HEK293 (cell line): Measurements from ENCODE around the gene SLC25A47.

Source experiments
- GFI1B ChIP-seq: fragments of 450-650 bp; formaldehyde crosslinking; IDR thresholded peaks from 2 replicates; pipeline ENCODE4 v1.5.1; 2016; ENCODE audit warnings: missing biosample characterization, missing genetic modification characterization
- KLF1 ChIP-seq: fragments of 450-650 bp; formaldehyde crosslinking; IDR thresholded peaks from 2 replicates; pipeline ENCODE4 v1.5.1; 2016; ENCODE audit warnings: missing biosample characterization, missing genetic modification characterization
- KLF10 ChIP-seq: fragments of 450-650 bp; IDR thresholded peaks from 2 replicates; pipeline ENCODE4 v1.5.1; 2018; ENCODE audit warnings: missing biosample characterization, mild to moderate bottlenecking, missing genetic modification characterization
- KLF16 ChIP-seq: fragments of 450-650 bp; formaldehyde crosslinking; IDR thresholded peaks from 2 replicates; pipeline ENCODE4 v1.5.1; 2017; ENCODE audit warnings: missing biosample characterization, missing genetic modification characterization
- KLF17 ChIP-seq: fragments of 450-650 bp; formaldehyde crosslinking; IDR thresholded peaks from 2 replicates; pipeline ENCODE4 v1.5.1; 2016; ENCODE audit warnings: missing biosample characterization, missing genetic modification characterization
- PATZ1 ChIP-seq: fragments of 450-650 bp; formaldehyde crosslinking; IDR thresholded peaks from 2 replicates; pipeline ENCODE4 v1.5.1; 2016; ENCODE audit warnings: missing biosample characterization, missing genetic modification characterization
- PRDM4 ChIP-seq: fragments of 450-650 bp; formaldehyde crosslinking; IDR thresholded peaks from 2 replicates; pipeline ENCODE4 v1.5.1; 2017; ENCODE audit warnings: missing biosample characterization, missing genetic modification characterization
- SETDB1 ChIP-seq: IDR thresholded peaks from one replicate; pipeline ENCODE4 v1.6.1; 2017; ENCODE audit warnings: mild to moderate bottlenecking, low read length, moderate library complexity, mixed read lengths; ENCODE audit not compliant: insufficient read length
- TRIM28 ChIP-seq: IDR thresholded peaks from 2 replicates; pipeline ENCODE4 v1.6.1; 2011; ENCODE audit warnings: low read length, control low read depth, borderline replicate concordance
- ZBTB11 ChIP-seq: fragments of 450-650 bp; formaldehyde crosslinking; conservative IDR thresholded peaks from 2 replicates; pipeline ENCODE4 v1.5.1; 2016; ENCODE audit warnings: low read depth, missing biosample characterization, missing genetic modification characterization
- ZNF148 ChIP-seq: fragments of 450-650 bp; formaldehyde crosslinking; IDR thresholded peaks from 2 replicates; pipeline ENCODE4 v1.5.0; 2017; ENCODE audit warnings: missing biosample characterization, missing genetic modification characterization, borderline replicate concordance
- ZNF280D ChIP-seq: fragments of 450-650 bp; formaldehyde crosslinking; IDR thresholded peaks from 2 replicates; pipeline ENCODE4 v1.5.1; 2016; ENCODE audit warnings: missing biosample characterization, missing genetic modification characterization
- ZNF600 ChIP-seq: fragments of 450-650 bp; formaldehyde crosslinking; IDR thresholded peaks from 2 replicates; pipeline ENCODE4 v1.5.1; 2016; ENCODE audit warnings: missing biosample characterization, missing genetic modification characterization
- ZNF610 ChIP-seq: fragments of 450-650 bp; formaldehyde crosslinking; IDR thresholded peaks from 2 replicates; pipeline ENCODE4 v1.5.1; 2016; ENCODE audit warnings: missing biosample characterization, missing genetic modification characterization, borderline replicate concordance
- ZNF639 ChIP-seq: fragments of 450-650 bp; formaldehyde crosslinking; IDR thresholded peaks from 2 replicates; pipeline ENCODE4 v1.5.1; 2016; ENCODE audit warnings: missing biosample characterization, missing genetic modification characterization
- ZNF707 ChIP-seq: fragments of 450-650 bp; formaldehyde crosslinking; IDR thresholded peaks from 2 replicates; pipeline ENCODE4 v1.5.1; 2016; ENCODE audit warnings: missing biosample characterization, missing genetic modification characterization
- ZNF830 ChIP-seq: fragments of 450-650 bp; IDR thresholded peaks from 2 replicates; pipeline ENCODE4 v1.5.0; 2018; ENCODE audit warnings: missing biosample characterization, missing genetic modification characterization, low read depth, mild to moderate bottlenecking, moderate library complexity
- ZNF843 ChIP-seq: fragments of 450-650 bp; formaldehyde crosslinking; IDR thresholded peaks from 2 replicates; pipeline ENCODE4 v1.5.1; 2016; ENCODE audit warnings: missing biosample characterization, missing genetic modification characterization
- ZXDB ChIP-seq: fragments of 450-650 bp; formaldehyde crosslinking; IDR thresholded peaks from 2 replicates; pipeline ENCODE4 v1.5.1; 2016; ENCODE audit warnings: missing biosample characterization, missing genetic modification characterization

The SLC25A47 gene

GRCh38 chr14:100375963-100376735 lies 53.0 kb downstream of the SLC25A47 start, which contains the start of gene WDR25 (continued):
- TF ChIP-seq PRDM4 (tag by site-specific recombination) (0 out of 2 replicates have a peak, but pooled peaks have one; percentile 3), SETDB1 (no peak), GFI1B (tag by site-specific recombination) (no peak), KLF10 (tag by site-specific recombination) (peak; percentile 100), TRIM28 (peak; percentile 15; the same call in 1 of the 2 replicates), ZNF600 (peak; percentile 94), ZNF148 (no peak), PATZ1 (tag by site-specific recombination) (peak; percentile 78), ZNF707 (no peak), ZNF843 (tag by site-specific recombination) (peak; percentile 71), ZNF639 (tag by site-specific recombination) (peak; percentile 92), ZXDB (tag by site-specific recombination) (peak; percentile 94), ZNF280D (tag by site-specific recombination) (no peak), KLF16 (tag by site-specific recombination) (peak; percentile 98), KLF17 (tag by site-specific recombination) (peak; percentile 92), ZBTB11 (tag by site-specific recombination) (peak; percentile 99), ZNF610 (tag by site-specific recombination) (peak; percentile 89), KLF1 (tag by site-specific recombination) (peak; percentile 63), ZNF830 (tag by site-specific recombination) (no peak)
